HG03060 (cell line): Measurements from ENCODE around the gene ROPN1L.
A peak's percentile ranks its signal among the peaks of the same experiment; 100 is the strongest.
"Not testable (repeated sequence)": the region's sequence is repeated elsewhere in the genome, so short reads cannot be mapped to it uniquely, and the experiment has no call there.

Source experiments
- ATAC-seq: cut with Tn5 transposase; IDR thresholded peaks from one replicate; pipeline ENCODE4 v1.9.1; 2021; ENCODE audit warnings: low read depth, moderate number of reproducible peaks; ENCODE audit not compliant: unreplicated experiment

Gene ROPN1L

DNA sequence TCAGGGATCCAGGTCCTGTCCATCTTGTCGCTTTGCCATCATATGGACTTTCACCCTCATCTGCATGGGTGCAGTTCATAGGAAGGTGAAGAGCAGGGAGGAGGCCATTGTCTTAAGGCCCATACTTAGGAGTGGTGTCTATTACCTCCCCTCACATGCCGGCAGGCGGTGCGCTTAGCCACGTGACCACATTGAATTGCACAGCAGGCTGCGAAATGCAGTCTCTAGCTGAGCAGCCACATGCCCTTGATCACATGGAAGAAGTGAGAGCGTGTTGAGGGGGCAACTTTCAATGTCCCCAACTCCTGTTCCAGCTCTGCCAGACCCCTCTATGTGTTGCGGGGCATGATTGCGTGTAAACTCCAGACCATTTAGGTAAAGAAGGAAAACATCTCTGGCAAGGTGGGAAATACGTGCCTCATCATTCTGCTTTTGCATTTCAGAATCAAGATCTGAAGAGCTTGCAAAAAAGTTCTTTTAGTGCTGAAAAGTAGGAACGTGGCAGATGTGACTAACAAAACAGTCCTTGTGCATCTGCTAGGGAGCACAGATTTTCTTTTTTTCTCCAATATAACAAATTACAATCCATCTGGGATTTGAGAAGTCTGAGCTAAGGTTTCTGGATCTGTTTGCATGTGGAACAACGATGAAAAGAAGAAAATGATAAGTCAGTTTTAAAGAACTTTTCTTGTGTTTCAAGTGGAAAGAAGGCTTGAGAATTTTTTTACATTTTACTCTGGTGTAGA is 34.4 kb downstream of the ROPN1L start:
- no peak for ATAC-seq

DNA sequence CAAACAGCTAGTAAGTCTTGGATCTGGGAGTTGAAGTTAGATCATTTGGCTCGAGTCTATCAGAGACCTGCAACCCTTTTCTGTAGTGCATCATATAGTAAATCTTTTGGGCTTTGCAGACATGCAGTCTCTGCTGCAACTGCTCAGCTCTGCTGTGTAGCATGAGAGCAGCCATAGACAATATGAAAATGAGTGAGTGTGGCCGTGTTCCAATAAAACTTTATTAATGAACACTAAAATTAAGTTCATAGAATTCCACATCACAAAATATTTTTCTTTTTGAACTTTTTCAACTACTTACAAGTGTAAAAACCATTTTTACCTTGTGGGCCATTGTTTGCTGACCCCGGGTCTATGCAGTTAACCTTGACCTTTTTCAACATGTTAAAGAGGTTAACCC is 35.2 kb downstream of the ROPN1L start:
- no peak for ATAC-seq

DNA sequence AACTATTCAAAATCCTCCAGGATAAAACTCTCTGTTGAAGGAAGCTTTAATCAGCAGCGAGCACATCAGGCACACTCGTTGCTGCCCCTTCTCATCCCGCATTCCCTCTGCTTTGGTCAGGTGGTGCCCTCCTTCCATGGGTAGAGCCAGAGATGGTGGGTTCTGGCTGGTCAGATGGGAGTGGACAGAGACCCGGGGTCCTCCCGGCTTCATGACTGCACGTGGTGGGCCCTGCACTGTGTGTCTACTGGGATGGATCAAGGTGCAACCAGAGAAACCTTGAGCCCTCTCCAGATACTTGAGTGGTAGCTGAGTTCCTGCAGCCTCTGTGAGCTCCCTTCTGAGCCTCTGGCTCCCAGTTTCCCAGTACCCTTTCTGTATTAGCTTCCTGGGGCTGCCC is 36.3 kb downstream of the ROPN1L start:
- no peak for ATAC-seq

DNA sequence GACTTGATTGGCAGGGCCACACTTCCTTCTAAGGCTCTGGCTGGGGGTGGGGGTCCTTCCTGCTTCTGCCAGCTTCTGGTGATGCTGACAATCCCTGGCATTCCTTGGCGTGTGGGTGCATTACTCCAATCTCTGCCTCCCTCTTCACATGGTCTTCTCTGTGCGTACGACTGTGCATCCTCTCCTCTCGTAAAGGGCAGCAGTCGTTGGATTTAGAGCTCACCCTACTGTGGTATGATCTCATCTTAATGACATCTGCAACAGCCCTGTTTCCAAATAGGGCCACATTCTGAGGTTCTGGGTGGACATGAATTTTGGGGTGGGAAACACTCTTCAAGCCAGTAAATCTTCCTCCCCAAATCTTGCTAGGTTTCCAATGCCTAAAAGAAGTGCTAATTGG is 36.8 kb downstream of the ROPN1L start:
- no peak for ATAC-seq

DNA sequence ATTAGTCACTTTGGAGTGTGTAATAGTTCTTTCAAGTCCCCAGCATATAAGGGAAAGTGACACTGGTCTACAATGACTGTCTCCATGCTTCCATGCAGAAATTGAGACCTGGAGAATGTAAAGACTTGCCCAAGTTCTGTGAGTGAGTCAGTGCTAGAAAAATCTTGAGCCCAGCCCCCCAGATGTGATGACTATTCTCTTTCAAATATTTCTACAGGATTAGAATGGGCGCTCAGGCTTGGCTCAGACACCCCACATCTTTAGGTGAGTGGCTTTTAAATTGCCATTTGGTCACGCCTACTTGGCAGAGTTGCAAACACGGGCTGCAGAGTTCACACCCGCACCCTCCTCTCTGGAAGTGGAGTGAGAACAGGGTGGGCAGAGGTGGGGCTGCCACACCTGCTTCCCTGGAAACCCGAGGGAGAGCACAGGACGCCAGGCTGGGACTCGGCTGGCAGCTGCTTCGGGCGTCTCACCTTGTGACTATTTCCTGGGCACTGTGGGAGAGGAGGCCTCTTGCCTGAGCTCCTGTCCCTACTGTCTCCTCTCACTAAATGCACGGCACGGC is 37.6 kb downstream of the ROPN1L start:
- ATAC-seq: no peak

DNA sequence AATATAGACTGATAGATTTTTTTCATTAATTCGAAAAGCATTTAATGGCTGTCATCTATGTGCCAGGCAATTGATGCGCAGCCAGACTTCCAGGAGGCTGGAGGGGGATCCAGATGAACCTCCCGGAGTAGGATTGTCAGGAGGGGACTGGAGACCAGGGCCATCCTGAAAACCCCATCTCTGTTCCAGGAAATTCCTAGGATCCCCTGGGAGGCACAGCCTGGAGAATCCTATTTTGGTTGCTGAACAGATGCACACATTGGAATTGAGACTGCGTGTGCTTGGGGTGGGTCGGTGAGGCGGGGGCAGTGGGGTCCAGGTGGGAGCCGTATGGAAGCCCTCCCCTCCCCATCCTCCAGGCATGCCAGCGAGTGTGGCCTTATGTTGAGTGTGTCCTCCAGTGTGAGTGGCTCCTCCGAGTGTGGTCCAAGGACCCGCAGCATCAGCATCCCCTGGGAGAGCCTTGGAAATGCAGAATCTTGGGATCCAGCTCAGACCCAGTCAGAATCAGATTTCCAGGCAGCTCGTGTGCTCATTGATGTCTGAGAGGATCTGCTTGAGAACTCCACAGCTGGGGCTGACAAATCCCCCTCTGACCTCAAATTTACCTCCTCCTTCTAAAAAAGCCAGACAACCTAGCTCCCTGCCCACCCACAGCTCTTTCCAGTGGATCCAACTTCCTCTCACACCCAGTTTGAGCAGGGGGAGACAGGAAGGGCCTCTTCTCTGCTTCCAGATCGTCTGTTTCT is 38.7 kb downstream of the ROPN1L start:
- no peak for ATAC-seq

DNA sequence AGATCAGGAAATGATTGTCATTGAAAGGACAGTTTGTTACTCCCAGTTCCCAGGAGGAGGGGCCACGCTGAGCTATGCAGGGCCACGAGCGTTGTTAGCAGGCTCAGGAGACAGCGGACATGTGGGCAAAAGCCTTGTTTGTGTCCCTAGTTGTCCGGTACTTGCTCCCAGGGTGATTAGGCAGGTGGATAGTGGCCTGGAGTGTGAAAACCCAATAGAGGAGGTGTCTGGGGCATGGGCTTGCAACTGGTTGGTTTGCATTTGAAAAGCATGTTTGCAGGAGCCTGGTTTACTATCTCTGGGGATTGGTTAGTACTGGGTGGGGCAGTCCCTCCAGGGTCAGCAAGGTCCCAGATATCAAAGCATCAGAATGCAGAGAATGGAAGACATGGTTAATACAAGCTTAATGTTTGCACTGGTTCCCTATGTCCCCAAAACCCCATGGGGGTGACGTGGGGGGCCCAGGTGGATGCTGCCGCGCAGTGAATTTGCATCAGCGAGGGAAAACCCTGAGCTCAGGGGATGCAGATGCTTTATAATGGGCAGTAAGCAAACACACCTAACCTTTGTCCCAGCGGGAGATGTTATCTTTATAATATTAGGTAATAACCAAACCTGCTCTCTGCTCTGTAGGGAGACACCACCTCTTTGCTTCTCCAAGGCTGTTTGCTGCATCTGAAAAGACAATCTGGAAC is 39.7 kb downstream of the ROPN1L start:
- no peak for ATAC-seq

DNA sequence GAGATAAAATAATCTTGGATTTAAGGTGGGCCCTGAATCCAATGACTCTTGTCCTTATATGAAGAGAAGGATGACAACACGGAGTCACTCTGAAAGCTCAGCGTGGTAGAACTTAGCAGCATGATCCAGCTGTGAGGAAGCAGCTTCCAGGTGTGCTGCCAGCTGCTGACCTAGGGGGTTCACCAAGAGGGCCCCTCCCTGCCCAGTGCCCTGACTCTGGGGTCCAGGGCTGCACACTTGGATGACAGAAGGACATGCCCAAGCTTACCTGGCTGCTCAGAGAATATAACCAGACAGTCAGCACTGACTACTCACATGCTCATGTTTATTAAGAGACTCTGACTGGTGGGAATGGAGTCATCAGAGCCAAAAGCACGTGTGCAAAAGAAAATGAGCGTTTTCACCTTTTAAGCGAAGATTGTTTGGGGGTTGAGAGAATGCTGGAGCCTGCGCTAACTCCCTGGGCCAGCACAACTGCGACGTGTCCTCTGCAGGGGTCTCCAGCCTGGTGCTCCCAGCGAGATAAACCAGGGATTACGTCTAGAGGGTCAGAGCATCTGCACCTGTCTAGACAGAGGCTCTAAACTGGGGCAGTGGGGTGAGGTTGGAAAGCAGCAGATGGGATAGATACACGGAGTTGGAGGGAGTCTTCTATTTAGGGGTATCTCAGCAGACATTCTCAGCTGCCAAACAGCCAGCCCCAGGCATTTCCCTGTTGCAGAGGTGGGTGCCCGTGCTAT is 41.3 kb downstream of the ROPN1L start:
- no peak for ATAC-seq

DNA sequence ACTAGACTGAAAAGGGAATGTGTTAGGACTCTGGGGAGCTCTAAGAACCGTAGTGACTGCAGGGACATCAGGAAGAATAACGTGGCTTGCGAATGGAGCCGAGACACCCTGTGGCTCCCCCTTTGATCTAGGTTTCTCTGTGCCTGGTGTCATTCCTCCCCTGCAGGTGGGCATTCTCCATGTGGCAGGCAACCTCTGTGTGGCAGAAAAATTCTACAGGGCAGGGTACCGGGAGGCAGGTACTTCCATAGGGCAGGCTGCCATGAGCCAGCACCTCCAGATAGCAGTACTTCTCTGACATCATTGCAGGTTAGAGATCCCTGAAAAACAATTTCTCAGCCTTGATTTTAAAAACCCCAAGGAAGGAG is 43.1 kb downstream of the ROPN1L start:
- no peak for ATAC-seq

DNA sequence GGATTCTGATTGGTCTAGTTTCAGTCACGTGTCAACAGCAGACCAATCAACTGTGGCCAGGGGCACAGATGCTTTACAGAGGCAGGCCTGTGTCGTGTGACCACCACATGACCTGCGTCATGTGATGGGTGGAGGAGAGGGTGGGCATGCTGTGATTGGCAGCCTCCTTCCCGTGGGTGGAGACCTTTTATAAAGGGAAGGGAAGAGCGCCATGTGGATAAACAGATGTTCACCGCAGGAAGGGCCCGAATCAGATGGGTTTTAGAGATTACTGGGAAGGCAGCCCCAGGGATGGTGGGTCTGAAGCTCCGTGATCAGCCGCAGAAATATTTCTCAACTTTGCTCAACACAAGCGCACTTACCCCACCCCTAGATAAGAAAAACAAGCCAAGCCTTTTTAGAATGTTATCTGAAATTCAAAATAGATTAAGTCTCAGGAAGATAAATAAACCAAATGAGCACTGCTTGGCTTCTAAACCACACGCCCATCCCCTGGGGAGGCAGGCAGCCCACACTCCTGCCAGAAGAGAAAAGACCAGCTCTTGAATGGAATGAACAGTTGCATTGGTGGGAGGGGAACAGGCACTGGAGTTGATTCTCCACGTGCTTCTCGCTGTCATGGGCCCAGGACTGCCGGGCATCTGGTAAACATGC is 43.6 kb downstream of the ROPN1L start:
- no peak for ATAC-seq

DNA sequence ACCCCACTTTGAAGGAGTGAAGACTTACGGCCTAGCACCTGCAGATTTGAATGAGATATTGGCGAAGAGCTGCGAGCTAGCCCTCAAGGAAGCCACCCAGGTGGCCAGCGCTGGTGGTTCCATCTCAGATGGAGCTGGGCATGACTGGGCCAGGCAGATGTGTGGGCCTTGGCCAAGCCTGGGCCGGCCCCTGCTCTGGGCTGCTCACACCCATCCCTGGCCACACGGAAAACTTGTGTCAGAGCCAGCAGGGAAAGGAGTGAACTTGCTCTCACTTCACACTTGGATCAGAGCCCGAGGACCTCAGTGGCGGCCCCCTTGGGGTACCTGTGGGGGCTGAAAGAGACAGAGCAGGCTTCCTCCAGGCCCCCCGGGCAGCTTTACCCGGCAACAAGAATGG is 44.2 kb downstream of the ROPN1L start:
- ATAC-seq: no peak

DNA sequence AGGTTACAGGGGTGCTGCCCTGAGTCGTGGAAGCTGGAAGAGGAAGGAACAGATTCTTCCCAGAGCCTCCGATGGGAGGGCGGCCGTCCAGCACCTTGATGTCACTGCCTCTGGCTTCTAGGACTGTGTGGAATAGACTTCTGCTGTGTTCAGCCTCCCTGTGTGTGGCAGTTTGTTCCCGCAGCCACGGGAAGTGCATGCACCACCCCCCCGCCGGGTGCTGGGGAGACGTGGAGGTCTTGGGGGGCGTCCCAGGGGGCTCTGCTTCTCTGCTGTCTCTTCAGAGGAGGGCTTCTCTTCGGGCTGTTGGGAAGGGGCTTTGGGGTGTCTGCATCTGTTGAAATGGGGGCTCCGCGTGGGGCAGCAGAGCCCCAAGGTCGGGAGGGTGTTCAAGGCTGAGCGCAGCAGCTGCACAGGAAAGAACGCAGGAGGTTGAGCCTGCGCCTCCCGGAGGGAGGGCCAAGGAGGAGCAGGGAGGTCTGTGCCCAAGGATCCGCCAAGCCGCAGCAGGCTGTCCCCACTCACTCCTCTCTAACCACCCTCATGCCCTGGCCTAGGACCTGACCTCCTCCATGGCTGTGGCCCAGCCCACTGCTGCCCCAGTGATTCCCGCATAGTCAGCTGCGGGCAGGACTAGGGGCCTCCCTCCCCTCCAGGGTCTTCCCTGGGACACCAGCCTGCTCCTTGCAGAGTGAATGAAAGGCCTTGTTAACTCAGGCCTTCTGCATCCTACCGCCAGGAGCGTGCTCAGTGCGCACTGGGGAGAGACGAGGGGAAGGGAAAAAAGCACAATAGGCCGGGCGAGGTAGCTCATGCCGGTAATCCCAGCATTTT is 45.0 kb downstream of the ROPN1L start:
- ATAC-seq: no peak

DNA sequence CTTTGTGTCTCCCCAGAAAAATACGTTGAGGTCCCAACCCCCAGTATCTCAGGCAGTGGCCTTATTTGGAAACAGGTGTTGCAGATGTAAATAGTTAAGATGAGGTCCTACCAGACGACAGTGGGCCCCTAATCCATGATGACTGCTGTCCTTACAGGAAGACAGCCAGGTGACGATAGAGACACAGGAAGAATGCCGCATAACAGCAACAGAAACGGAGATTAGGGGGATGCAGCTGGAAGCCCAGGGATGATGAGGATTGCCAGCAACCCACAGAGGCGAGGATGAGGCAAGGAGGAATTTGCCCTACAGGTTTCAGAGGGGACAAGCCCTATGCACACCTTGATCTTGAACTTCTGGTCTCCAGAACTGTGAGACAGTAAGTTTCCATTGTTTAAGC is 46.5 kb downstream of the ROPN1L start:
- ATAC-seq: no peak

DNA sequence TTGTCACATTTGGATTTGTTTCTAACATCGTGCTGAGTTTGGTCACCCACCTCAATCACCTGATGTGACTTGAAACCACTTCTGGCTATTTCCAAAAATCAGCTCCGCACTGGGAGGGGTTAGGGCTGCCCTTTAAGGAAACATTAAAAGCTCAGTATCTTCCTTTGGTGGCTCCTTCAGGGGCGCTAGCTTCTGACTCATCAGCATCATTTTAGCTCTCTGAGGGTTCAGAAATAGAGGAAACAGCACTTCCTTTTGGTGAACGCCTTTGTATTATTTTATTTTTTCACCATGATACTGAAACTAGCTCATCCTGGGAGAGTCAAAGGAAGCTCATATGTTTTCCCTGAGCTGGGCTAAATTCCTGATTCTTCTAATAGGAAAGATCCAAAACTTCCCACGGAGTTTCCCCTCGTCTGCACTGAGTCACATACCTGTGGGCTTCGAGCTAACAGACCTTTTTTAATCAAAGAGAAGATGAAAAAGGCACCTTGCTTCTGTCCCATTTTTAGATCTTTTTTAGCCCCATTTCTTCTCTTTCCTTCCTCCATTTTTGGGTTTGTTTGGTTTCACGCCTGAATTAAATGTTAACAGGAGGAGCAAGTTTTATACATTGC is 48.2 kb downstream of the ROPN1L start:
- ATAC-seq: peak; percentile 95

DNA sequence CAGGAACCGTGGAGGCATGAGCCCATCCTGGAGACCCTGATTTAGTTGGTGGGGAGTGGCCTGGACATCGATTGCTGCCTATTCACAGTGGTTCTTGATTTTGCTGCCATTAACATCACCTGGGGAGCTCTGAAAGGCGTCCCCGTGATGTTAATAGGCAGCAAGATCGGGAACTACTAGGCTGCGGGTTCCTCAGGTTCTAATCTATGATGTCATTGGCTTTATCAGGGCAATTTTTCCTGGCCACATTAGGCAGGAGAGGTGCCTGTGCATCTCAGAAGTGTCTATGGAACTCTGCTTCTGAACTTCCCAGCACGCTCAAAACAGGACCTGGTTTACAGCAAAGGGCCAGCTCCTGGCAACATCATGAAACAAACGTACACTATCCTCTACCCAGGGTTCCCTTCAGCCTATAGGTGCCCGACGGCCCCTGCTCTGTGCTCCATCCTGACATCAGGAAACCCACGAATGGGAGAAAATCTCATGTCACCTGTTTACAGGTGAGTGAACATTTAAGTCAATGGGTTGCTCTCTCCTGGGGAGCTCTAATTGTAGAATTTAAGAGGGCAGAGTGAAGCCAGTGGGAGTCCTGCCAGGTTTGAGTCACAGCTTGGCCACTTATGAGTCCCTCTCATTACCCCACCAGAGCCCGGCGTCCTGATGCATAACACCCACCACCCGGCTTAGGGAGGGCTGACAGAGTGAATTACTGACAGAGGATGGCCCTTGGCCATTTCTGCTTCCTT is 49.4 kb downstream of the ROPN1L start:
- no peak for ATAC-seq

DNA sequence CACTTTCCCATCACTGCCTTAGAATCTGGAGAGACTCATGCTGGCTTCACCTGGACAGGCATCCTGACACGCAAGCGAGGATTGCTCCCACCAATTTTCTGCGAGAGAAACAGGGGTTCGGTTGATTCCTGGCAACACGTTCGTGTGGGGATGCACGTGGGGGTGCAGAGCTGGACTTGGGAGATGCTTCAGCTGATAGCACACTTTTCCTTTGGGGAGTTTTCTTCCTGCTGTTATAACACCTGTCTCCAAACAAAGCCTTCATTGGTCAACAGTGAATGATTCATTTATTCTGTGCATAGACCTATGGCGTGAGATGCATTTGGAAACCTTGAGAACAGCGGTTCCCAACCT is 50.0 kb downstream of the ROPN1L start:
- no peak for ATAC-seq

DNA sequence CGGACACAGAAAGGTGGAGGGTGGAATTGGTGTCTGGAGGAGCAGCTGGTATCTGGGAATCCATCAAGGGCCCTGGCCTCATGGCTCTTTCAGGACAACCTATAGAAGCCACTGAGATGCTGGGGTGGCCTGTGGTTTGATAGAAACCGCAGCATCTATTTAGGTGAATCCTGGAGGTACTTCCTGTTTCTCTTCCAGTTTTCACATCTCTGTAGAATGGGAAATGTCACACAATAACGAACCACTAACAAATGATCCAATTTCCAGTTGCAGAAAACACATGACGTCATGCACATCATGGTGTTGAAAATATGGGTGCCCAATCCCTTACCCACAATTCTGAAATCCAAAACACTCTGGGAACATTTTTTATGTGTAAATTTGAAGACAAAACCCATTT is 52.2 kb downstream of the ROPN1L start:
- no peak for ATAC-seq

DNA sequence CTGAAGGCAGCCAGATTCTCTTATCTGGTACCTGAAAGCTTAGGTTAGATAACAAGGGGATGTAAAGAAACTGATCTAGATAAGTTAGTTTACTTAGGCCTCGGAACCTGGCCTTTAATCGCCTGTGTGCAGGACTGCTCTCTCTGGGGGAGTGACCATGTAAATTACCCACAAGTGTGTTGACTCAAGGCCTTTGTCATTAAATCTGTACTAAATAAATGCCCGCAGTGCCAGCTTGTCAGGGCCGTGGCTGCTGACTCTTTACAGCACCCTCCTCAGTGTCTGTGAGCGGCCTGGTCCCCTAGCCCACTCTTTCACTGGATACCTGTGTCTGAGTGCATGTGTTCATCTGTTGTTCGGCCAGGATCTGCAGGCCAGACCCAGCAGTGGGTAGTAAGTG is 52.8 kb downstream of the ROPN1L start:
- ATAC-seq: not testable (repeated sequence)
